ENCODE measurements around the gene CLEC4E. TPM values are rescaled to one million over a fixed set of nuclear protein-coding genes. Genes with fewer than 3 reads are reported as not detected.
"Not testable (repeated sequence)": the region's sequence is repeated elsewhere in the genome, so short reads cannot be mapped to it uniquely, and the experiment has no call there.

The CLEC4E gene
- total RNA-seq, 4 donors from 2014 or later: 0.12 to 3.2 (median 0.31) TPM

DNA sequence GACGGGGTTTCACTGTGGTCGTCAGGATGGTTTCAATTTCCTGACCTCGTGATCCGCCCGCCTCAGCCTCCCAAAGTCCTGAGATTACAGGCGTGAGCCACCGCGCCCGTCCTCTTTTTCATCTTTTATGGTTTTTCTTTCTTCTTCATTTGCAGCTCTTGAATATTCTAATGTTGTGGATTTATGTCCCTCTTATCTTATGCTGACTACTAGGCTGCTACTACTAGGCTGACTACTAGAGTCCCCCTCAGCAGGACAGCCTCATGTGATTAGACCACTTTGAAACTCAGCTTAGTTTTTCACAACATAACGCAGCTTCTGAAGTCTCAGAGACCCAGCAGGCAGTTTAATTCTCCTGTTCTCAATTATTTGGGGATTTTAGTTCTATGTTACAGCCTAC is 857 bp upstream of the CLEC4E start:
- TF ChIP-seq POLR2A (IDR thresholded peaks at IDR 0.05): no peak
- TF ChIP-seq, protein P1, sequence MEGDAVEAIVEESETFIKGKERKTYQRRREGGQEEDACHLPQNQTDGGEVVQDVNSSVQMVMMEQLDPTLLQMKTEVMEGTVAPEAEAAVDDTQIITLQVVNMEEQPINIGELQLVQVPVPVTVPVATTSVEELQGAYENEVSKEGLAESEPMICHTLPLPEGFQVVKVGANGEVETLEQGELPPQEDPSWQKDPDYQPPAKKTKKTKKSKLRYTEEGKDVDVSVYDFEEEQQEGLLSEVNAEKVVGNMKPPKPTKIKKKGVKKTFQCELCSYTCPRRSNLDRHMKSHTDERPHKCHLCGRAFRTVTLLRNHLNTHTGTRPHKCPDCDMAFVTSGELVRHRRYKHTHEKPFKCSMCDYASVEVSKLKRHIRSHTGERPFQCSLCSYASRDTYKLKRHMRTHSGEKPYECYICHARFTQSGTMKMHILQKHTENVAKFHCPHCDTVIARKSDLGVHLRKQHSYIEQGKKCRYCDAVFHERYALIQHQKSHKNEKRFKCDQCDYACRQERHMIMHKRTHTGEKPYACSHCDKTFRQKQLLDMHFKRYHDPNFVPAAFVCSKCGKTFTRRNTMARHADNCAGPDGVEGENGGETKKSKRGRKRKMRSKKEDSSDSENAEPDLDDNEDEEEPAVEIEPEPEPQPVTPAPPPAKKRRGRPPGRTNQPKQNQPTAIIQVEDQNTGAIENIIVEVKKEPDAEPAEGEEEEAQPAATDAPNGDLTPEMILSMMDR (IDR thresholded peaks at IDR 0.05): no peak
- no peak for DNase-seq
- intact Hi-C loops (cut with DNase I): no loop called here
- H3K36me3 ChIP-seq: no peaks in the 10 kb centered on the region
- H3K9me3 ChIP-seq: no peaks in the 10 kb centered on the region
- no peaks in the 10 kb centered on the region for H3K4me1 ChIP-seq
- peak overlapping the region in 1 of 4 donors; percentile 21 for H3K27ac ChIP-seq
- WGBS, 2 donors: 73 to 75% methylated on average over 10 of the region's 10 CpGs
- no peak overlapping the region for H3K4me3 ChIP-seq
- peaks cover 0 to 12% (median 0%) of the 10 kb centered on the region in 4 donors for H3K27me3 ChIP-seq

DNA sequence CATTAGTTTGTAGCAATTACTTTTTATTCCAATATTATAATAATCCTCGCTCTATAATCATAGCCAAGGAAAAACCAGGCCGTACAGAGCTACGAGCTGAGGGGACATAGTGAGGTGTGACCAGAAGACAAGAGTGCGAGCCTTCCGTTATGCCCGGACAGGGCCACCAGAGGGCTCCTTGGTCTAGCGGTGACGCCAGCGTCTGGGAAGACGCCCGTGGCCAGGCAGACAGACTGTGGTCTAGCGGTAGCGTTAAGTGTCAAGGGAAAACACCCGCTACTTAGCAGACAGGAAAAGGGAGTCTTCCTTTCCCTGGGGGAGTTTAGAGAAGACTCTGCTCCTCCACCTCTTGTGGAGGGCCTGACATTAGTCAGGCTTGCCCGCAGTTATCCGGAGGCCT is 2.9 kb downstream of the CLEC4E start:
- not testable (repeated sequence) for H3K27ac ChIP-seq
- 88 to 94% methylated on average over 10 to 16 of the region's 16 CpGs for WGBS, 2 donors

DNA sequence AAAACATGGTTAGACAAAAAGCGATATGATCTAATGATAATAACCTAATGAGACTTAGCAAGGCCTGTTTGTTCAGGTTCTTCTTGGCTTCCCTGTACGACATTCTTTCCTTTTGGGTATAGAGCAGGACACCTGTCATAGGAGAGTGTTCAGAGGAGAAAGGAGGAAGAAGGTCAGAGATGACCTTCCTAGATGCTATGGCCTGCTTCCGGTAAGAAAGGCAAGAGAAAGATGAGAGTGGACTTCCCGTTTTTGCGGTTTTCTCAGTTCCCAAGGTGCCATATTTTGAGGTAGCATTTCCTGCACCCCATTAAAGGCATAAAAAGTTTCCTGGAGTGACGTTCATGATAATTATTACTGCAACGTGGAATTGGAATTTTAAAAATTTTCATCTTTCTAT is 8.7 kb downstream of the CLEC4E start:
- H3K36me3 ChIP-seq: no peaks in the 10 kb centered on the region
- intact Hi-C loops (cut with DNase I): no loop called here
- TF ChIP-seq, protein P1 (IDR thresholded peaks at IDR 0.05): no peak
- no peak for TF ChIP-seq POLR2A (IDR thresholded peaks at IDR 0.05)
- H3K27ac ChIP-seq: no peak overlapping the region
- H3K4me3 ChIP-seq: no peak overlapping the region
- DNase-seq: no peak
- no peaks in the 10 kb centered on the region for H3K9me3 ChIP-seq
- WGBS, 2 donors: 64 to 72% methylated on average over 7 of the region's 7 CpGs
- peaks cover 0 to 20% (median 0%) of the 10 kb centered on the region in 4 donors for H3K27me3 ChIP-seq
- no peaks in the 10 kb centered on the region for H3K4me1 ChIP-seq

More for the DNA sequence above, 2.9 kb downstream of the CLEC4E start:
- H3K4me1 ChIP-seq; H3K36me3 ChIP-seq; DNase-seq; intact Hi-C loops (cut with DNase I); H3K9me3 ChIP-seq; H3K4me3 ChIP-seq: not testable (repeated sequence)
- peaks cover 0 to 12% (median 0%) of the 10 kb centered on the region in 4 donors for H3K27me3 ChIP-seq

DNA sequence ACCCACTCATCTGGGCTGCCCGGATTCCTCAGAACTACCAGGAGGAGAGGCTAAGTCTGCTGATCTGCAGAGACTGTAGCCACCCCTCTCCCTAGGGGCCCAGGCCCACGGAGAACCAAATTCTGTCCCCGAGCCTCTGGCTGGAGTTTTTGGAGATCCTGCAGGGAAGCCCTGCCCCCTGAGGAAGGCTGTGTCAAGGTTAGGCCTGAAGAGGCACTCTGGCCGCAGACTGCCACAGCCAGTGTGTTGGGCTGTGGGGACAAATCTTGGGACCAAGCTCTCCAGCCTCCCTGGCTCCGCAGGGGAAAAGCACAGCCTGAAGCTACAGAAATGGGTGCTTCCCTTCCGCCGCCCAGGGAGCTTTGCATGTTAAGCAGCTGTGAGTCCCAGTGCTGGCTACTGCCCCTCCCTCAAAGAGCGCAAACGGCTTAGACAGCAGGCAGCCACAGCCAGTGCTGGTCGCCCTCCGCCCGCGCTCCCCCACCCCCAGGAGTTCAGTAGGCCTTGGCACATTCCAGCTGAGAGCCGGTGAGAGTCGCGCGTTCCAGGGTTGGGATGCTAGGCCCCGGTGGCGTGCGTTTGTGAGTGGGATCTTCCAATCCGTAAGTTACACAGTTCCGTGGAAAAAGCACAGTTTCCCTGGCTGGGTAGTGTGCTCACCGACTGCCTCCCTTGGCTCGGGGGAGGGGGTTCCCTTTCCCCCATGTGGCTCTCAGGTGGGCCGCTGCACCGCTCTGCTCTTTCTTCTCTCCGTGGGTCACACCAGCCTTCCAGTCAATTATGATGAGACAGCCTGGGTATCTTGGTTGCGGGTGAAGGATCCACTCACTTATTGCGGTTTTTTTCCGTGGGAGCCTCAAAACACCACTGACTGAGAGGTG is 13.2 kb downstream of the CLEC4E start:
- TF ChIP-seq, protein P1 (IDR thresholded peaks at IDR 0.05): no peak
- TF ChIP-seq POLR2A (IDR thresholded peaks at IDR 0.05): no peak
- no peaks in the 10 kb centered on the region for H3K4me1 ChIP-seq
- H3K9me3 ChIP-seq: no peaks in the 10 kb centered on the region
- no peak overlapping the region for H3K4me3 ChIP-seq
- DNase-seq: no peak
- intact Hi-C loops (cut with DNase I): no loop called here
- WGBS, 2 donors: 73 to 79% methylated on average over 9 to 13 of the region's 30 CpGs
- H3K27me3 ChIP-seq: peaks cover 0 to 24% (median 0%) of the 10 kb centered on the region in 4 donors
- no peak overlapping the region for H3K27ac ChIP-seq
- H3K36me3 ChIP-seq: no peaks in the 10 kb centered on the region

DNA sequence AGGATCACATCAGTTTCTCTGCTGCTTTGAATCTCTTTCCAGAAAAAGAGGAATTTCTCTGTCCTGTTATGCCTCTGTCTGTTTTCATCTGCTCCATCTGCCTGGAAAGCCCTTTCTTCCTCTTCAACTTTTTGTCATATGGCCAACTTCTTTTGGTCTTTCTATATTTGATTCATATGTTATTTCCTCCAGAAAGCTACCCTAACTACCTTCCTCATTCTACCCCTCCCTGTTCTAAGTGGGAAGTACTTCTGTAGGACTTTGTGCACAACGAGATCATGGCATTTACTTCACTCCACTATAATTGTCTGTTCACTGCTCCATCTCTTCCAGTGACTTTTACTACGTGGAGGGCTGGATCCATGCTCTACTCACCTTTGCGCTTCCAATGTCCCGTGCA is 21.5 kb downstream of the CLEC4E start:
- Histone ChIP-seq H3K4me3 (no peak overlapping the region), H3K27ac (no peak overlapping the region), H3K4me1 (no peaks in the 10 kb centered on the region), H3K36me3 (no peaks in the 10 kb centered on the region), H3K9me3 (no peaks in the 10 kb centered on the region), H3K27me3 (no peaks in the 10 kb centered on the region)
- no peak for TF ChIP-seq POLR2A (IDR thresholded peaks at IDR 0.05)
- TF ChIP-seq, protein P1 (IDR thresholded peaks at IDR 0.05): no peak
- DNase-seq: no peak
- 61 to 74% methylated on average over 4 of the region's 4 CpGs for WGBS, 2 donors
- intact Hi-C loops (cut with DNase I): no loop called here

All from esophagus squamous epithelium (tissue), 5 donors.